ENCODE results near the gene SHCBP1L. TPM values are rescaled to one million over a fixed set of nuclear protein-coding genes. Genes with fewer than 3 reads are reported as not detected.

SHCBP1L gene
- total RNA-seq, 1 experiment from 2014 or later: not detected

GRCh38 chr1:182957902-182958395 lies 5.0 kb upstream of the SHCBP1L start (continued):
- TF ChIP-seq ARID4B (CRISPR knock-in tag; IDR thresholded peaks at IDR 0.05; ENCODE audit: borderline replicate concordance) (no peak), HMGA2 (CRISPR knock-in tag; IDR thresholded peaks at IDR 0.05) (no peak), SMAD4 (CRISPR knock-in tag; IDR thresholded peaks at IDR 0.05) (no peak), NFE2L1 (CRISPR knock-in tag; IDR thresholded peaks at IDR 0.05) (peak; percentile 99), ETV6 (CRISPR knock-in tag; IDR thresholded peaks at IDR 0.05) (peak; percentile 85), ATF3 (CRISPR knock-in tag; conservative IDR thresholded peaks at IDR 0.05) (no peak), JAZF1 (CRISPR knock-in tag; IDR thresholded peaks at IDR 0.05) (no peak), MLX (CRISPR knock-in tag; IDR thresholded peaks at IDR 0.05) (no peak), ZNF138 (CRISPR knock-in tag; conservative IDR thresholded peaks at IDR 0.05) (no peak), ZMAT4 (CRISPR knock-in tag; IDR thresholded peaks at IDR 0.05) (no peak), GABPB1 (CRISPR knock-in tag; IDR thresholded peaks at IDR 0.05) (no peak), ZNF512 (CRISPR knock-in tag; IDR thresholded peaks at IDR 0.05; ENCODE audit: borderline replicate concordance) (no peak), ELF4 (CRISPR knock-in tag; IDR thresholded peaks at IDR 0.05; ENCODE audit: low read depth) (no peak), FOXP4 (CRISPR knock-in tag; IDR thresholded peaks at IDR 0.05) (peak; percentile 63; the same call in 1 of the 2 replicates), ZNF425 (CRISPR knock-in tag; conservative IDR thresholded peaks at IDR 0.05) (0 out of 2 replicates have a peak, but pooled peaks have one; percentile 57), ERG (CRISPR knock-in tag; IDR thresholded peaks at IDR 0.05) (no peak), TEAD4 (CRISPR knock-in tag; IDR thresholded peaks at IDR 0.05) (no peak), CREM (CRISPR knock-in tag; IDR thresholded peaks at IDR 0.05) (no peak), ZNF219 (CRISPR knock-in tag; IDR thresholded peaks at IDR 0.05; ENCODE audit: borderline replicate concordance) (0 out of 2 replicates have a peak, but pooled peaks have one; percentile 30), ATF2 (CRISPR knock-in tag; IDR thresholded peaks at IDR 0.05; ENCODE audit: borderline replicate concordance, low read depth) (no peak)
